ENCODE measurements around the gene CFAP161. TPM values are rescaled to one million over a fixed set of nuclear protein-coding genes. Genes with fewer than 3 reads are reported as not detected.
"Not testable (repeated sequence)": the region's sequence is repeated elsewhere in the genome, so short reads cannot be mapped to it uniquely, and the experiment has no call there.

Gene CFAP161
- total RNA-seq, 1 donor from 2014 or later = not detected

DNA sequence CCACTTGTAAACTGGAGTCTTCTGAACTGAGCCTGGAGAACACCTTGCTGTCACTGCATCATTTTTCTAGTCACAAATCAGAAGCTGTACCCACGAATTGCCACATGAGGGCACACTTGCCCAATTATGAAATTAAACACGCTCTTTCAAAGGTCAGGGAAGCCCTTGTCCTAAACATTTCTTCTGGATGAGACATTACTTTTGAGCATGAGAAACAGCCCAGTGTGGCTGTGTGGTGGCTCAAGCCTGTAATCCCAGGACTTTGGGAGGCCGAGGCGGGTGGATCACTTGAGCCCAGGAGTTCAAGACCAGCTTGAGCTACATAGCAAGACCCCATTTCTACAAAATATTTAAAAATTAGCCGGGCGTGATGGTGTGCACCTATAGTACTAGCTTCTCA, 27.5 kb upstream of the CFAP161 start:
- intact Hi-C loops (cut with micrococcal nuclease) = loop anchor here (1.0 to 10.0 kb wide), 3 partner anchors 129 to 298 kb away; no protein-coding TSS in a partner anchor

DNA sequence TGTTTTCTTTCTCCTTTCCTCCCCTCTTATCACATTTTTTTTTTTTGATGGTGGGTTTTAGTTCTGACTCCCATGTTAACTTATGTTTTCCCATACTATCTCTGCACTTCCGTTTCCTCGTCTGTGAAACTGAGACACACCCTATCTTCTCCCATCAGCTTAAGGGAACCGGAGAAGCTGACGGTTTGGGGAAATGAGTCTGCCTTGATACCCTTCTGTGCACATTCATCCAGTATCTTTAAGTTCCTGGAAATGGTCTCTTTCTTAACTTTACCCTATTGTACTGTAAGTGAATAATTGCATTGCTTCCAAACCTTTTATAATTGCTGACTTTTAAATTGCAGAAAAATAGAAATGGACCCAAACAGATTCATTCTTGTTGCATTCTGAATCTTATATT, 26.2 kb upstream of the CFAP161 start:
- intact Hi-C loops (cut with micrococcal nuclease) = loop anchor here (1.0 to 10.0 kb wide), 3 partner anchors 112 to 297 kb away; no protein-coding TSS in a partner anchor

DNA sequence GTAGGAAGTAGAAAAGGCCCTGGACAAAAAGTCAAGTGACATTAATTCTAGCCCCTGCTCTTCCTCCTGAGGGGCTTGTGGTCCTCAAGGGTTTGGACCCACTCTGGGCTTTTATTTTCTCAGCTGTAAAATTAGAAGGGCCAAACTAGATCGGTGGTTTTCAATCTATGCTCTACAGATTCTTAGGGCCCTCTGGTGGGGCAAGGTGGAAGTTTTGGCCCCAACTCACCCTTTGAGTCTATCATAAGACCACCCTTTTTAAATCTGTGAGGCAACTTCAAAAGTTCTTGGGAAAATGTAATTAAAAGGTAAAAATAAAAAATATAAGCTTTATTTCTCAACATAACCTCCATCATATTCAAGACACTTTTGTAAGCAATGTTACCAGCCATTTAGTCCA, 25.6 kb upstream of the CFAP161 start:
- intact Hi-C loops (cut with micrococcal nuclease) = loop anchor here (1.0 to 10.0 kb wide), 3 partner anchors 112 to 296 kb away; no protein-coding TSS in a partner anchor

DNA sequence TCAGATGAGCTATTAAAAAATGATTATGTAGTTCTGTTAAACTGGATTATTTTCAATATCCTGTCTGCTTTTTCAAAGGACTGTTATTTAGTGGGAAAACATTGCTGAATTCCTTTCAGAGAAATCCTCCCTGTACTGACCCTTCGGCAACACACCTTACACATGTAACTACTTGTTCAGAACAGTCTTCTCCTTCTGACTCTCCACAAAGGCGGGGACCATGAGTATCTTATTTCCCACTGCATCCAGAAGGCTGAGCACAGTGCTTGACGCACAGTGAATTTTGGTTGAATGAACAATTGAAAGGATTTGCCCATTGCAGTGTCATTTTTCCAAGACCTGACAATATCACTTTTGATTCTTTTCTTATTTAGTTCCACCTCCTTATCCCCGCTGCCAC, 23.1 kb upstream of the CFAP161 start:
- intact Hi-C loops (cut with micrococcal nuclease) = no loop called here

DNA sequence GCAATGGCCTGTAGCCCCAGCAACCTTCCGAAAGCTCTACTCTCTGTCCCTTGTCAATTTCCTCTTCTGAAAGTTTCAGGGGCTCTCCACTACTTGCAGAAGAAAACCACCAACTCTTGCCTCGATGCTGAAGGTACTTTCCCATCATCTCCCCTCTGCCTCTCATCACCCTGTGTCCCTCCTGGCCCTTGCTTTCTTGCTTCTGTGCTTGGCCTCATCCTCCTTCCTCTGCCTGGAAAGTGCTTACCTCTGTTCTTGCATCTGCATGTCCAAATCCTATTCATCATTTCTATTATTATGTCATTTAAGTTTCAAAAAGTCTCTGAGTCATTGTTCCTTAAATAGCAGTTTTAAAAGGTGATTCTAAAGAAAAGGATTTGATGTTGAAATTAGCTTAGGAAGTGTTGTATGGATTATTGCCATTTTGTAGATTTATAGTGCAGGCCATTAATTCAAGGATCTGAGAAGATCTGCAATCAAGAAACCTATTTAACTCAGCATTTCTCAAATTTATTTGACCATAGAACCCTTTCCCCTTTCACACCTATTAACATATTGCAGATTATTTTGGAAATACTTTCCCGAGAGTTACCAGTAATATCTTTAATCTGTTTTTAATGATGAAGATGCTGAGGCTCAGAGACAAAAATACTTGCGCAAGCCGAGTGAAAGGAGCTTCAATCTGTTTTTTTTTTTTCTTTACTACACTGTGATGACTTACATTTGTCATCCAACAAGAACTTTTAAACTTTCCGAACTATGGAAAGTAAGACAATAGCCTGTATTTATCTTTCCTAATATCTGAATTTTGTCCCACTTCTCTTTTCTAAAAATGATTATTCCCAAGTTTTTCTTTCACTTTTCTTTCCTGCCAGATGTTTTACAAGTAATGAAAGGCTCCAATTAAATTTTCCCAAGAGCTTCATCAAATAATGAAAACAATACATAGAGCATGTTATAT, 22.3 kb upstream of the CFAP161 start:
- intact Hi-C loops (cut with micrococcal nuclease) = no loop called here

DNA sequence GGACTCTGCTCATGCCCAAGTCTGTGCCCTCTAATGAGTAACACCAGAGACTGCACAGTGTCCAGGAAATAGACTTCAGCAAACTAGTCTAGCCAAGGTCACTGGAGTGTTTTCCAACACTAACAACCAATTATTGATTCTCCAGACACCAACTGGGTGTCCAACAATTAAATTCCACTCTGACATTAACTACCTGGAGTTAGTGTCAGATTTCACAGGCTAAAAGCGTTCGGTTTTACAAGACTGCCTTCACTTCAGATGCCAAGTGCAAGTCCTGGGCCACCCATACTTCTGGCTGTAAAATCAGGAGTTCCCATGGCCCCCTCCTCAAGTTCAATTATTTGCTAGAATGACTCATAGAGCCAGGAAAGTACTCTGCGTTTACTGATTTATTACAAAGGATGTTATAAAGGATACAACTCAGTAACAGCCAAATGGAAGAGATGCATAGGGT, 20.8 kb upstream of the CFAP161 start:
- intact Hi-C loops (cut with micrococcal nuclease) = no loop called here

DNA sequence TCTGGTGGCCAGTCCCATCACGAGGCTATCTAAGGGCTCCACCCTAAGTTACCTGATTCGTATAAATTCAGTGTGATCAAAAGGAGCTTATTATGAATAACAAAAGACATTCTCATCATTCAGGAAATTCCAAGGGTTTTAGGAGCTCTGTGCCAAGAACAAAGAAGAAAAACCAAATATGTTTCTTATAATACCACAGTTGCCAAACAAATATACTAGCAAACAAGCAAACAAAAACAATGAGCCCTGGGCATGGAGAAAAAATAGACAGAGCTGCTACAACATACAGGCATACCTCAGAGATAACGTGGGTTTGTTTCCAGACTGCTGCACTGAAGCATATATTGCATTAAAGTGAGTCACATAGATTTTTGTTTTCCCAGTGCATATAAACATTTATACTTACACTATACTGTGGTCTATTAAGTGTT, 20.2 kb upstream of the CFAP161 start:
- intact Hi-C loops (cut with micrococcal nuclease) = no loop called here

DNA sequence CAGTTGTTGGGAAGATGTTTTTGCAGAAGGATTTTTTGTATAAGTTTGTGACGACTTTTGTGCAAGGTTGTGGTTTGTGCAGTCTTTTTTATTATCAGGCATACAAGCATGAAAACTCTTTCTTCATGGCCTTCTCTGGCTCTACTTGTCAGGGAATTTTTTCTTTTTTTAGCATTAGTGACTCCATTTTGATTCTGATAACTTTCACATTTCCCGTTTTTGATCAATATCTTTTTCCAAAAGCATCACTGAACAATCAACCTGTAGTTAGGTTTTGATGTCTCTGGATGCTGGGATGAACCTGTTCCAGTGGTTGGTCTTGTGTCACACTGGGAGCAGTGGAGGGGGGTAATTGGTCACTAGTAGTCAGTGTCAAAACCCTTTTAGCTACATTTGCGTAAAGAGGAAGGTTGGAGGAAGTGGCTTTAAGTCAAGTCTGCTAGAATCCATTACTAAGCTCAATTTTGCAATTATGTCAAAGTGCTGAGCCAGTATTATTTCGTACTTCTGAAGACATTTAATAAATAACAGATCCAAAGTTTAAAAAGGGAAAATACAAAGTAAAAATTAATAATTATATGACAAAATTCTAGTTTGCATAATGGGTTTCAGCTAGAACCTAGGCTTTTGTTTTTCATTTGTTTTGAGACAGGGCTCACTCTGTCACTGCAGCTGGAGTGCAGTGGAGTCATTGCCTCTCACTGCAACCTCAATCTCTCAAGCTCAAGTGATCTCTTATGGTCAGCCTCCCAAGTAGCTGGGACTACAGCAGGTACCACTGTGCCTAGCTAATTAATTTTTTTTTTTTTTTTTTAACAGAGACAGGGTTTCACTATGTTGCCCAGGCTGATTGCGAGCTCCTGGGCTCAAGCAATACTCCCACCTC, 18.8 kb upstream of the CFAP161 start:
- intact Hi-C loops (cut with micrococcal nuclease) = no loop called here

DNA sequence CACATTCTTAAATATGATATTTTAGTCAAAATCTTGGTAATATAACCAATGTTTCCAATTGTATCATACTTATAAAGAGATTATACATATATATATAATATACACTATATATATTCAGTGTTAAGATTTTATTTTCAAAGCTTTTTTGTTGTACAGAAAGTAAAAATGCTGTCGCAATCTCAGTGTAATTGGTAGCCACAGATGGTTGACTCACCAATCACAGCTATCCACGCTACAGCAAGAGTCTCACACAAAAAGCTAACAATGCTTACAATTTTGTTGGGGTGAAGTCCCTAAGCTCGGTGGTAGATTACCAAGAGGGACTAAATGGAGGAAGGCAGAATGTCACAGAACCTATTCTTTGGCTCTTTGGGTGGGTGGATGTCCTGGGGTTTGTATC, 16.9 kb upstream of the CFAP161 start:
- intact Hi-C loops (cut with micrococcal nuclease) = no loop called here

DNA sequence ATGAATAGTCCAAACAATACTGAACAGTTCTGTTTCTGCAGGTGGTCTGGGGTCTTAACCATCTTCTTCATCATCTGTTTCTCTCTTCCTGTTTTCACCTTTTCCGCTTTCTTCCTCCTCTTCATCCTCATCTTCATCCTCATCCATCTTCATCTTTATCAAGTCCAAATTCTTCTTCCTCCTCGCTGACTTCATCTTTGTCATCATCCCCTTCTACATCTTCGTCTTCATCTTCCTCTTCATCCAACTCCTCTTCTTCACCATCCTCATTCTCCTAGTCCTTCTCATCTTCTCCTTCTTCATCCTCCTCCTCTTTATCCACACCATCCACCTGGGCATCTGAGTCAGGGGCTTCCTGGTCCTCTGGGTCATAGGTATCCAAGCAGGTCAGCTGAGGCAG, 16.5 kb upstream of the CFAP161 start:
- intact Hi-C loops (cut with micrococcal nuclease) = no loop called here

DNA sequence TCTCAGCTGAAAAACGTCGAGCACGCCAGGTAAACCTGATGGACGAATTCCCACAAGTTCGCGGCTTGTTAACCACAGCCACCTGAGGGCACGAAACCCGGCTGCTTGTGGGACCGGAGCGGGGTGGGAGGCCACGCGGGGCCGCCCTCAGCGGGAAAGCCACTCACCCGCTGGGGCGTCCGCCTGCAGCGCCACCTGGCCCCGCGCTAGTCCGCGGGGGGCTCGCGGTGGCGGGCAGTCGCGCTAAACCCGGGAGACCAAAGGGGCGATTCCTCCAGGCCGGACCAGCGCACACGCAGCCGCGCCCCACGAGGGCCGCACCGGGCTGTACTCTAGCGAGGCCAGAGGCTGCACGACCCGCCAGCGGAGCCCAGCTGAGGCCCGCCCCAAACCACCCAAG, 15.7 kb upstream of the CFAP161 start:
- intact Hi-C loops (cut with micrococcal nuclease) = no loop called here

DNA sequence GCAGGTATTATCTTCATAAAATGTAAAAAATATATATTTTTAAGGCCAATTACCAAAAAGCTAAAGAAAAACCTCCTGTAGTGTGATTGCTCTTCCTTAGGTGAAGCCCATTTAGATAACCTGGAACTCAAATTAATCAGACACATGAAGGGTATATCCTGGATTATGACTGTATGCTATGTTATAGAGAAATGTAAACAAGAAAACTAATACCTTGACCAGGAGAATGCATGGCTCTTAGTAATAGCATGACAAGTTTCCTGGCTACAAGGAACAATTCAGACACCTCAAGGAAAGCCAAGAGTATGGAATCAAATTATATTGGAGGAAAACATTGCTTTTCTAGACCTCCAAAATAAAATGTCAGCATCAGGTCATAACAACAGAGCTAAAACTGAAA, 14.0 kb upstream of the CFAP161 start:
- intact Hi-C loops (cut with micrococcal nuclease) = no loop called here

DNA sequence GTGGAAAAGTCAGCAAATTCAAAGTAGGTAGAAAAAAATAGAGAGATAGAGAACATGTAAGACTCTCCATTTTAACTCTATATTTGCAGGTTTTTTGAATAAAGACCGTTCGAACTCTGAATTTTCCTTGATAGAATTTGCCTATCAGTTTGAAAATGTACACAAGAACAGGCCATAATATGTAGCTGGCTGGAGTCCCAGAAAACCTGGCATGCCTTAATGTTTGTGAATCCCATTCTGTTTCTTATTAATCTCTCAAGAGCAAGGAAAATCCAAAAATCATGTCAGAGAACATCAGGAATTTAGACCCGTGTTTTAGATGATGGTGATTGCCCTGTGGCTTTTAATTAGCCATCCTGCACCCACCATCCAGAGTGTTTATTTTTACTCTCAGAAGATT, 7.2 kb upstream of the CFAP161 start:
- intact Hi-C loops (cut with micrococcal nuclease) = no loop called here

DNA sequence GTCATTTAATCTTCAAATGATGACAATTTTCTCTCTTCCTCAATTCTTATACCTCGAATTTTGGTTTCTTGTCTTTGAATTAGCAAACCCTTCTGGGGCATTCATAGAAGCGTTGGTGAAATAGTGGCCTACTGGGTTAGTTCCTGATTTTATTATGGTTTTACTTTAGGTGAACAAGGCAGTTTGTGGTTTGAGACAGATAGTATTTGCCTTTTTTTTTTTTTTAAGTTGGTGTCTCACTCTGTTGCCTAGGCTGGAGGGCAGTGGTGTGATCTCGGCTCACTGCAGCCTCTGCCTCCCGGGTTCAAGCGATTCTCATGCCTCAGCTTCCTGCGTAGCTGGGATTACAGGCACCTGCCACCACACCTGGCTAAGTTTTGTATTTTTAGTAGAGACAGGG, 7.4 kb downstream of the CFAP161 start:
- intact Hi-C loops (cut with micrococcal nuclease) = not testable (repeated sequence)

DNA sequence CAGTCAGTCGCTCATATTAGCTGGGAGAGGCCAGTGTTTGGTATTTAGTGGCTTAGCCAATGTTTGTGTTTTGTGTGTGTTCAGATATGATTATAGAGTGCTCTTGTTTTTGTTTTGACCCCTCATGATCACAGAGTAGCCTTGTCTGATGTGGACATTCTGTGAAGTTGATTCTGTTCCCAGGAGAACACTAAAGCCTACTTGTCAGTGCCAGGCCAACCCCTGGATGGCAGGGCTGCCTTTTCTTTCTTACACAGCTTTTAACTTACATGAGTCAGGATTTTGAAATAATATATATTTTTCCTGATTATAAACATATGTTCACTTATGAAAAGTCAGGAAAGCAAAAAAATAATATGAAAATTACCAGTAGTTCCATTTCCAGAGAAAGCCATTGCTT, 11.9 kb downstream of the CFAP161 start:
- intact Hi-C loops (cut with micrococcal nuclease) = no loop called here

DNA sequence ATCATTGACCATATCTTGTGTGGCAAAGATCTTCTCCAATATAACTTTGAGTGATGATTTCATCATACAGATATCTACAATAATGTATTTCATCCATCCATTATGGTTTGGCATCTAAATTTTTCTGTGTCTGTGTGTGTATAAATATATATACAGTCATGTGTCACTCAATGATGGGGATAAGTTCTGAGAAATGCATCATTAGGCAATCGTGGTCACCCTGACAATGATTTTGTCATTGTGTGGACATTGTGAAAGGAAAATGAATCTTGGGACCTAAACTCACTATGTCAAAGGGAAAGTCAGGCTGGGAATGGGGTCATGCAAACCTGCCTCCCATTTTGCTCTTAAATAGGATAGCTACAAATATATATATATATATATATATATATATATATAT, 12.4 kb downstream of the CFAP161 start:
- intact Hi-C loops (cut with micrococcal nuclease) = no loop called here

DNA sequence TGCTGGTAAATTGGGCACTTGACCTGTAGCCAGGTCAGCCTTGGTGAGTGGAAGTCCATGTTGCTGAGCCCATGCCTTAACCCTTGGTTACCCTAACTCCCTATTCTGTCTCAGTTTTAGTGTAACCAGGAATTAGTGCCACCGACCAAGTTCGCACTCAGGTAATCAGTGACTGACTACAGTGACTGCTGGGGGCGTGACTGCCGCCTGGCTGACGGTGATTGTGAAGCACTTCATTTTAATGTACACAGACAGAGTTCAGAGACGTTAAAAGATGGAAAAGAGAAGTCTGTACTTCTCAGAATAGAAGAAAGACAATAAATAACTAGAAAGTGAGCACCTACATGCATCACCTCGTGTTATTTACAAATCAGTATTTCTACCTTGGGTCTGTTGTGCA, 17.3 kb downstream of the CFAP161 start:
- intact Hi-C loops (cut with micrococcal nuclease) = no loop called here

DNA sequence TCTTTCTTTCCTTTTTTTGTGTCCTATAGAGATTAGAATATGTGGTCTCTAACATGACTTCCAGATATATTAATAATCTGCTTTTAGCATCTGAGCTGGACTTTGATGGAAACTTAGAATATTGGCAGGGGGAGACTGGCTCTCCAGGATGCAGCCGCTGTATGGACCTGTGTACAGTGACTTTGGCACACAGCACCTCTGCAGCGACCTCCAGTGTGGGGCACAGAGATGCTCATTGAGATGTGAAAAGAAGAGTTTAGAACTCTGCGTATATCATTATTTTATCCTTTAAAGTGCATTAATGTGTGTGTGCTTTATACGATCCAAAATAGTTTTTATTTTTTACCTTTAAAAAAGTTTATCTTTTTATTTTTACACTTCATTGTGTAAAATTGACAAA, 18.3 kb downstream of the CFAP161 start:
- intact Hi-C loops (cut with micrococcal nuclease) = no loop called here

DNA sequence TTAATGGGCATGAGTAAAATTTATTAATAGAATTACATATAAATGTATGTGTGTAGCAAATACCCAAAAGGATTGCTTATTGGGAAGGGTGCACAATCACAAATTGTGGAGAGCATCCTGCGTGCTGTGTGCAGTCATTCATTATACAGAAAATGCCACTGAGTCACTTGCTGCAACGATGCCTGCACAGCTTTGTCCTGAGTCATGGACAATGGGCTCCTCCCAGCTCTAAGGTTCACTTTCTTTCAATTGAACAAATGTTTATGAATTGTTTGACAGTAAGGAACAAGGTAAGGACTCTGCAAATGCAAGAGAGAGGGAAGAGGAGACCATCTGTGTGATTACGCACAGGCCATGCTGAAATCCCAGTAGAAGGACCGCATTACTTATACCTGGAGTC, 18.7 kb downstream of the CFAP161 start:
- intact Hi-C loops (cut with micrococcal nuclease) = no loop called here

DNA sequence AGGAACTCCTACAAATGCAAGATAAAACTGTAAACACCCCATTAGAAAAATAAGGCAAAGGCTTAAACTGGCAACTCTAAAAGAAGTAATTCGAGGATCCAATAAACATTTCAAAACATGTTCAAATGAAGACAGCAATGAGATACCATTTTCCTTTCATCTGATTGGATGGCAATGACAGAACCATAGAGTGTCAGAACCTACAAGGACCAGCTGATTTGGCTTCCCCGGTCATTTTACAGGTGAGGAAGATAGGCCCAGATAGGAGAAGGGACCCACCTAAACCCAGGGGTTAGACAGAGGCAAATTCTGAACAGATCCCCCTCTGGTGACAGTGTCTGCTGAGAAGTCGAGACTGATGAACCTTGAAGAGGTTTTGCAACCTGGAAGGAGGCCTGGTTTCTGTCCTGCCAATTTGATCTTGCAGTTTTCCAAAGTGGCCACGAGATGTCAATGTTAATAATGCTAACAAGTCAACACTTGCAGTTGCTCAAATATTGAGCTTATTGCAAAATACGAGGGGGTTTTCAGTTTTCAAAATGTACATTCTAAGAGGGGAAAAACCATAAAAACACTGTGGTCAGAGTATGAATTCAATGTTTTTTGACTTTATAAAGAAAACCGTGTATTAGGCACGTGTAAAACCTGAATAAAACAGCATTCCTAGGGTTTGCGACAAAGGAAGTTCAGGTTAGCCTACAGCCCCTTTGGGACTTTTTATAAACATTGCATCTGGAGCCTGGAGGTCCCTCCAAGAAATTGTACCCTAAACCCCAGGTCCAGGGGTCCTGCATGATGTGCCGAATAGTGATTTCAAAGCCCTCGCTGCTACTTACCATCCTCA, 21.5 kb downstream of the CFAP161 start:
- intact Hi-C loops (cut with micrococcal nuclease) = loop anchor here (1.0 to 5.0 kb wide), 2 partner anchors 111 to 247 kb away; no protein-coding TSS in a partner anchor

DNA sequence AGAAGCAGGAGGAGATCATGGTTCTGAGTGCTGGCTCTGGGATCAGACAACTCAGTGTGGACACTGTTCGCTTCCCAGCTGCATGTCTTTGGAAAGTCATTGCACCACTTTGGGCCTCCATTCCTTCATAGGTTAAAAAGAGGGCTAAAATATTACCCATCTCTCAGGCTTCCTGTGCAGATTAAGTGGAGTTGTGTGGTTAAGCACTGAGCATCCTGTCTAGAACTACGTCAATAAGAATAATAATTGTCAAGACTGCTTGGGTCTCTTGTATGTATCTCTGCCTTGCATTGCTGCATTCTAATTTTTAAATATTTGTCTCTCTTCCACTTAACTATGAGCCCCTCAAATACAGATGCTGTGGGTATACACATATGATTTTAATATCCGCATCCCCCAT, 22.3 kb downstream of the CFAP161 start:
- intact Hi-C loops (cut with micrococcal nuclease) = loop anchor here (5.0 kb wide), 1 partner anchor 246 kb away; no protein-coding TSS in a partner anchor

Data from T-helper 2 cell treated with Interferon-gamma antibody and Interleukin-4, amounts not matched to agents 100 ng/mL and 5 ng/mL, for 36 hours (primary cell).